Measurements from ENCODE around the gene HDAC9.

DNA sequence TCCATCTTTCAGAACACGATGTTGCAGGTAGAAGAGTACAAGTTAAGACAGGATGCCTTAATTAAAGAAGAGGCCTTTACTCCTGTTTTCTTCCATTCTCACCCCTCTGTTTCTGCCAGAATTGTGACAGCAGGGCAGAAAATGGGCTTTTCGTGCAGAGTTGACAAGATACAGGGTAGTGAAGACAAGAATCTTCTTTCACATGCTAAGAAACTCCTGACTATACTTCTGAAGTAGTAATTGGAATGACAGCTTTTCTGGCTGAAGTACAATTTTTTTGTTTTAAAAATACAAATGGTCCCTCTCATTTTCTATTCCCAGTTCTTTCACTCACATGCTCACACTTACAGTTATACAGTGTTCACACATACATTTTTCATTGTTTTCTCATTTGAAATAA is 22.1 kb downstream of the HDAC9 start:
- TF ChIP-seq CTCF (IDR thresholded peaks at IDR 0.05) (no peak), REST (IDR thresholded peaks at IDR 0.05; ENCODE audit: insufficient read depth in 1 of 2, low read depth in 2 of 2, low read length in 1 of 2) (no peak)
